ENCODE measurements around the gene EDAR. TPM values are rescaled to one million over a fixed set of nuclear protein-coding genes. Genes with fewer than 3 reads are reported as not detected.

The EDAR gene
- total RNA-seq, 1 experiment from 2014 or later = 0.15 TPM

DNA sequence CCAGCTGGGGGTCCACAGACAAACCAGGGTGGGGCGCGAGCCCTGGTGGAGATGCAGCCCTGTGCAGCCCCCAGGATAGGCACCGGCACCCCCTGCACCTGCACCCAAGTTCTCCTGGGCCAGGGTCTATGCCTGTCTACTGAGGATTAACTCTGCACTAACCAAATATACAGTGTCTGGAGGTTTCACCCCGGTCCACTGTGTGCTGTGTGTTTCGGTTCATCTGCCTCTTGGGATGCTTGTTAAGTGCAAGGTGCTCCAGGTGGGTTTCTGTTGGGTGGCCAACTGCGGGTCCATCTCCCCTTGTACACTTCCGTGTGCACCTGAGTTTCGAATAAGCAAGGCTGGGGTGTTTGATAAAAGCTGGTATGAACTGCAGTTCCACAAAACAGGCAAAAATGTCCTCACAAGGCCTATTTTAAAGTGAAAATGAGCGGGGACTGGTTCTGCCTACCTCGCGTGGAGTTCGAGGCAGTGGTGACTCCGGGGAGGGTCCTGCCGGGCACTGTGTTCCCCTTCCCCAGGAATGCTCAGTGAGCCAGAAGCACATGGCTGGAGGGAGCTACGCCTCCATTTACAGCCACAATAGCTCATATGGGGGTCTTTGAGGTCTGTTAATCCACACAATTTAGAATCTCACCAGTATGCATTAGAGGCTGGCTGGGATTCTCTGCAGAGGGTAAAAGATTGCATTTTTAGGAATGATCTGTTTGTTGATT is 70.7 kb downstream of the EDAR start:
- CTCF ChIA-PET = no interaction called here
- DNase-seq (ENCODE audit: low read depth, low spot score) = no peak
- TF ChIP-seq, protein P1, sequence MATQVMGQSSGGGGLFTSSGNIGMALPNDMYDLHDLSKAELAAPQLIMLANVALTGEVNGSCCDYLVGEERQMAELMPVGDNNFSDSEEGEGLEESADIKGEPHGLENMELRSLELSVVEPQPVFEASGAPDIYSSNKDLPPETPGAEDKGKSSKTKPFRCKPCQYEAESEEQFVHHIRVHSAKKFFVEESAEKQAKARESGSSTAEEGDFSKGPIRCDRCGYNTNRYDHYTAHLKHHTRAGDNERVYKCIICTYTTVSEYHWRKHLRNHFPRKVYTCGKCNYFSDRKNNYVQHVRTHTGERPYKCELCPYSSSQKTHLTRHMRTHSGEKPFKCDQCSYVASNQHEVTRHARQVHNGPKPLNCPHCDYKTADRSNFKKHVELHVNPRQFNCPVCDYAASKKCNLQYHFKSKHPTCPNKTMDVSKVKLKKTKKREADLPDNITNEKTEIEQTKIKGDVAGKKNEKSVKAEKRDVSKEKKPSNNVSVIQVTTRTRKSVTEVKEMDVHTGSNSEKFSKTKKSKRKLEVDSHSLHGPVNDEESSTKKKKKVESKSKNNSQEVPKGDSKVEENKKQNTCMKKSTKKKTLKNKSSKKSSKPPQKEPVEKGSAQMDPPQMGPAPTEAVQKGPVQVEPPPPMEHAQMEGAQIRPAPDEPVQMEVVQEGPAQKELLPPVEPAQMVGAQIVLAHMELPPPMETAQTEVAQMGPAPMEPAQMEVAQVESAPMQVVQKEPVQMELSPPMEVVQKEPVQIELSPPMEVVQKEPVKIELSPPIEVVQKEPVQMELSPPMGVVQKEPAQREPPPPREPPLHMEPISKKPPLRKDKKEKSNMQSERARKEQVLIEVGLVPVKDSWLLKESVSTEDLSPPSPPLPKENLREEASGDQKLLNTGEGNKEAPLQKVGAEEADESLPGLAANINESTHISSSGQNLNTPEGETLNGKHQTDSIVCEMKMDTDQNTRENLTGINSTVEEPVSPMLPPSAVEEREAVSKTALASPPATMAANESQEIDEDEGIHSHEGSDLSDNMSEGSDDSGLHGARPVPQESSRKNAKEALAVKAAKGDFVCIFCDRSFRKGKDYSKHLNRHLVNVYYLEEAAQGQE (IDR thresholded peaks at IDR 0.05; ENCODE audit: low read depth) = no peak
- TF ChIP-seq, protein P2, sequence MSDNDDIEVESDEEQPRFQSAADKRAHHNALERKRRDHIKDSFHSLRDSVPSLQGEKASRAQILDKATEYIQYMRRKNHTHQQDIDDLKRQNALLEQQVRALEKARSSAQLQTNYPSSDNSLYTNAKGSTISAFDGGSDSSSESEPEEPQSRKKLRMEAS (IDR thresholded peaks at IDR 0.05) = no peak
- TF ChIP-seq EGR1 (IDR thresholded peaks at IDR 0.05; ENCODE audit: low read depth) = no peak
- no peak for TF ChIP-seq SRF (IDR thresholded peaks at IDR 0.05; ENCODE audit: low read depth)
- no peak for TF ChIP-seq CBX3 (IDR thresholded peaks at IDR 0.05; ENCODE audit: low read depth)
- H3K79me2 ChIP-seq (ENCODE audit: insufficient read depth, low read length) = no peaks in the 10 kb centered on the region
- intact Hi-C loops (cut with micrococcal nuclease) = no loop called here
- RAD21 ChIA-PET (ENCODE audit: low non-redundant PET in 1 of 2, low total read pairs in 2 of 2, uncharacterized antibody in 2 of 2, unreplicated experiment in 2 of 2) = no interaction called here
- H3K36me3 ChIP-seq (ENCODE audit: control insufficient read depth in 1 of 2, insufficient read depth in 2 of 2, low read length in 2 of 2) = no peaks in the 10 kb centered on the region
- no peak overlapping the region for H3K9ac ChIP-seq (ENCODE audit: low read length)
- H3K4me3 ChIP-seq (replicated peaks in 1 of 2; ENCODE audit: low read depth in 1 of 2, low read length in 2 of 2) = no peak overlapping the region
- H4K20me1 ChIP-seq (ENCODE audit: insufficient read depth) = no peaks in the 10 kb centered on the region
- no peaks in the 10 kb centered on the region for H3K9me3 ChIP-seq (ENCODE audit: control insufficient read depth in 1 of 2, insufficient read depth in 1 of 2, low read depth in 1 of 2, low read length in 2 of 2)
- no peak overlapping the region for H3K4me2 ChIP-seq (ENCODE audit: low read length)
- peaks cover 3 to 17% of the 10 kb centered on the region in 2 experiments; a peak in 3 of 4 replicates for H3K4me1 ChIP-seq (ENCODE audit: control insufficient read depth in 1 of 2, insufficient read depth in 2 of 2, low read length in 2 of 2)
- no peak overlapping the region for H3K27ac ChIP-seq (ENCODE audit: low read depth, low read length)
- no peaks in the 10 kb centered on the region for H3K27me3 ChIP-seq (ENCODE audit: insufficient read depth, low read length)
- POLR2A ChIA-PET = no interaction called here
- no TSS peak for BruUV-seq (replicated peaks)
- no peaks in the 10 kb centered on the region for H3K9me2 ChIP-seq (ENCODE audit: insufficient read depth)
- no peak overlapping the region for H2AFZ ChIP-seq (ENCODE audit: low read depth, low read length, poor library complexity, severe bottlenecking)
- ATAC-seq = no peak

DNA sequence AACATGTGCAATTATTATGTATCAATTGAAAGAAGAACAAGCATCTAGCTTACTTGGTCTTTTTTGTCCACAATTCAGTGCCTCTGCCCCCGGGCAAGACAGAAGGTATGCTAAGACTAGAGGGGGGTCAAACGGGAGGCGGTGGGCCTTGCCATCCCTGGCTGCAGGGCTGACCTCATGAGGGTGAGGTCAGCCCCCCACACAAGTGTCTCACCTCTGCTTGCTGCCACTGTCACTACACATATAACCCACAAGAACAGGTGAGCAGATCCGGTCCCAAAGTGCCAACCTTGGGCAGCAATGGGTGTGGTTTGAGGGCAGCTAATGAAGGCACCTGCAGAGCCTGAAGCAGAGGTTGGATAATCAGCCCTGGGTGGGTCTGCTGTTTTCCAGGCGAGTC is 71.5 kb downstream of the EDAR start:
- Histone ChIP-seq H3K9ac (ENCODE audit: low read length) (no peak overlapping the region), H3K27me3 (ENCODE audit: insufficient read depth, low read length) (no peaks in the 10 kb centered on the region), H3K27ac (ENCODE audit: low read depth, low read length) (no peak overlapping the region), H2AFZ (ENCODE audit: low read depth, low read length, poor library complexity, severe bottlenecking) (no peak overlapping the region), H4K20me1 (ENCODE audit: insufficient read depth) (no peaks in the 10 kb centered on the region), H3K9me3 (ENCODE audit: control insufficient read depth in 1 of 2, insufficient read depth in 1 of 2, low read depth in 1 of 2, low read length in 2 of 2) (no peaks in the 10 kb centered on the region), H3K9me2 (ENCODE audit: insufficient read depth) (no peaks in the 10 kb centered on the region), H3K79me2 (ENCODE audit: insufficient read depth, low read length) (no peaks in the 10 kb centered on the region), H3K4me3 (replicated peaks in 1 of 2; ENCODE audit: low read depth in 1 of 2, low read length in 2 of 2) (no peak overlapping the region), H3K4me2 (ENCODE audit: low read length) (no peak overlapping the region), H3K36me3 (ENCODE audit: control insufficient read depth in 1 of 2, insufficient read depth in 2 of 2, low read length in 2 of 2) (no peaks in the 10 kb centered on the region), H3K4me1 (ENCODE audit: control insufficient read depth in 1 of 2, insufficient read depth in 2 of 2, low read length in 2 of 2) (peaks cover 0 to 9% of the 10 kb centered on the region in 2 experiments; a peak in 2 of 4 replicates)
- CTCF ChIA-PET = no interaction called here
- RAD21 ChIA-PET (ENCODE audit: low non-redundant PET in 1 of 2, low total read pairs in 2 of 2, uncharacterized antibody in 2 of 2, unreplicated experiment in 2 of 2) = no interaction called here
- DNase-seq (ENCODE audit: low read depth, low spot score) = no peak
- no TSS peak for BruUV-seq (replicated peaks)
- intact Hi-C loops (cut with micrococcal nuclease) = no loop called here
- no peak for ATAC-seq
- POLR2A ChIA-PET = no interaction called here
- TF ChIP-seq ZFX (IDR thresholded peaks at IDR 0.05) = no peak
- no peak for TF ChIP-seq JUND (IDR thresholded peaks at IDR 0.05)
- TF ChIP-seq SIN3A (IDR thresholded peaks at IDR 0.05; ENCODE audit: low read depth) = no peak
- TF ChIP-seq RAD21 (IDR thresholded peaks at IDR 0.05; ENCODE audit: low read depth) = no peak
- TF ChIP-seq POLR2A (IDR thresholded peaks at IDR 0.05; ENCODE audit: borderline replicate concordance, extremely low read depth, insufficient read depth, insufficient read length) = no peak
- TF ChIP-seq, protein P1 (IDR thresholded peaks at IDR 0.05; ENCODE audit: low read depth) = no peak
- TF ChIP-seq, protein P3, sequence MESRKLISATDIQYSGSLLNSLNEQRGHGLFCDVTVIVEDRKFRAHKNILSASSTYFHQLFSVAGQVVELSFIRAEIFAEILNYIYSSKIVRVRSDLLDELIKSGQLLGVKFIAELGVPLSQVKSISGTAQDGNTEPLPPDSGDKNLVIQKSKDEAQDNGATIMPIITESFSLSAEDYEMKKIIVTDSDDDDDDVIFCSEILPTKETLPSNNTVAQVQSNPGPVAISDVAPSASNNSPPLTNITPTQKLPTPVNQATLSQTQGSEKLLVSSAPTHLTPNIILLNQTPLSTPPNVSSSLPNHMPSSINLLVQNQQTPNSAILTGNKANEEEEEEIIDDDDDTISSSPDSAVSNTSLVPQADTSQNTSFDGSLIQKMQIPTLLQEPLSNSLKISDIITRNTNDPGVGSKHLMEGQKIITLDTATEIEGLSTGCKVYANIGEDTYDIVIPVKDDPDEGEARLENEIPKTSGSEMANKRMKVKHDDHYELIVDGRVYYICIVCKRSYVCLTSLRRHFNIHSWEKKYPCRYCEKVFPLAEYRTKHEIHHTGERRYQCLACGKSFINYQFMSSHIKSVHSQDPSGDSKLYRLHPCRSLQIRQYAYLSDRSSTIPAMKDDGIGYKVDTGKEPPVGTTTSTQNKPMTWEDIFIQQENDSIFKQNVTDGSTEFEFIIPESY (IDR thresholded peaks at IDR 0.05; ENCODE audit: extremely low read depth, insufficient replicate concordance, low read length) = no peak
